Measurements from ENCODE around the gene ATP1A3.
"Not testable (repeated sequence)": the region's sequence is repeated elsewhere in the genome, so short reads cannot be mapped to it uniquely, and the experiment has no call there.

ATP1A3 gene

DNA sequence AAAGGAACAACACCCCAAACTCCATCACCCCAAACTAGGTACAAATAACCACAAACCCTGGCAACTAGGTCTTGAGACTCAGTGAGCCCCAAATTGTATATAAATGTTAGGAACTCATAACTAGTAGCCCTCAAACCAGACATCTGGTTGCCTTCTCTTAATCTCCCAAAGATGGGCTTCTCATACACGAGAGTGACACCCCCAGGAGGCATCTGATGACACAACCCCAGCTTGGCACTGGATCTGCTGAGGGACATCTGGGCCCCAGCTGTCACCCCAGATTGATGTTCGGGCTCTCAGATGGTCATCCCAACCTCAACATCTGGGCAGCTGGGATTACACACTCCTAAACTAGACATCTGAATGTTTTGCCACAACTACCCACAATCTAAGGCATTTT is 49.7 kb downstream of the ATP1A3 start:
- no peak for DNase-seq

DNA sequence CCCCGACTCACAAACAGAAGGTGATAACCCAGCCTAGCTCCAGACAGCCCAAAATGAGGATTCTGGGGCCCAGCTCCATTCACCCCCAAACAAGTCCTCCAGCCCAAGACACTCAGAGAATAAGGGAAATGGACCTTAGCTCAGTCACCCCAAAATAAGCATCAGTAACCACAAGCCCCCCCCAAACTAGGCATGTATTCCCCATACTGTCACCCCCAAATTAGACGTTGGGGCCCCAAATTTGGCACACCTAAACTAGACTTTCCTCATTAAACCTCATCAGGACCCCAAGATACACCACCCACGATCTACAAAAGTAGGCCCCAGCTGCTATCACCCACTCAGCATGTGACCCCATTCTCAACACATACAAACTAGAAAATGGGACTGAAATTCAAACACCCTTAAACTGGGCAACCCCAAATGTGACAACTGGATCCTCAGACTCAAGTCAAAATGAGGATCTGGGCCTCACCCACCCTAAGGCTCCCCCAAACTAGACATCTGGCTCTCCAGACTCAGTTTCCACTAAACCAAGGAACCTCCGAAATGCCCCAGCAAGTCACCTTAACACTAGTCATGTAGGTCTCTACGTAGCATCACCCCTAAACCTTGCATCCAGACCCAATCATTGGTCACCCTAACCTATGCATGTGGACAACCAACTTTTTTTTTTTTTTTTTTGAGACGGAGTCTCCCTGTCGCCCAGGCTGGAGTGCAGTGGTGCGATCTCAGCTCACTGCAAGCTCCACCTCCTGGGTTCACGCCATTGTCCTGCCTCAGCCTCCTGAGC is 52.4 kb downstream of the ATP1A3 start:
- DNase-seq: no peak

DNA sequence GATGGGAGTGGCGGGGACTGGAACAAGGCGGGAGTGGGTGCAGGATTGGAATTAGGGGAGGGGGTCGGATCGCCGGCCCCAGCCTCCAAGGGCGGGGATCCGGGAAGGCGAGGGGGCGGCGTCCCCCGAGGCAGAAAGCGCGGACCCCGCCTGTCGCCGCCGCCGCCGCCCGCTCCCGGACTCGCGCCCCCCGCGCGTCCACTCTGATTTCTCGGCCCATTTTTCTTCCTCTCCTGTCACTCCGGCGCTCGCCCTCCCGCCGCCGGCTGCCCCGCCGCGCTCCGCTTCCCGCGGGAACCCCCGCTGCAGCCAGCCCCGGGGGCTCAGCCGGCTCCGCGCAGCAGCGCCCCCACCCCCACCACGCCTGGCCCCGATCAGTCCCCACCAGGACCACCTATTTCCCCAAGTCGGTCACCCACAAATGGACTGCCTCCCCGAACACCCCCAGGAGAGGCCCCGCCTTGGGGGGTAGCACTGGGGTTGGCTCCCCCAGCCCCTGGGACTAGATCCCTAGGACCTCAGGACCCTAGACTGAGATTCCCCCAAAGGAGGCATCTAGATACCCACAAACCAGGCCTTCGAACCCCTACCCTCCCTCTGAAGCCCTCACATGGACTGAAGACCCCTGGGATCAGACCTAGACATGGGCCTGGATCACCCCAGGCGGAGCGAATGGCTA is 53.2 kb downstream of the ATP1A3 start:
- DNase-seq: no peak

DNA sequence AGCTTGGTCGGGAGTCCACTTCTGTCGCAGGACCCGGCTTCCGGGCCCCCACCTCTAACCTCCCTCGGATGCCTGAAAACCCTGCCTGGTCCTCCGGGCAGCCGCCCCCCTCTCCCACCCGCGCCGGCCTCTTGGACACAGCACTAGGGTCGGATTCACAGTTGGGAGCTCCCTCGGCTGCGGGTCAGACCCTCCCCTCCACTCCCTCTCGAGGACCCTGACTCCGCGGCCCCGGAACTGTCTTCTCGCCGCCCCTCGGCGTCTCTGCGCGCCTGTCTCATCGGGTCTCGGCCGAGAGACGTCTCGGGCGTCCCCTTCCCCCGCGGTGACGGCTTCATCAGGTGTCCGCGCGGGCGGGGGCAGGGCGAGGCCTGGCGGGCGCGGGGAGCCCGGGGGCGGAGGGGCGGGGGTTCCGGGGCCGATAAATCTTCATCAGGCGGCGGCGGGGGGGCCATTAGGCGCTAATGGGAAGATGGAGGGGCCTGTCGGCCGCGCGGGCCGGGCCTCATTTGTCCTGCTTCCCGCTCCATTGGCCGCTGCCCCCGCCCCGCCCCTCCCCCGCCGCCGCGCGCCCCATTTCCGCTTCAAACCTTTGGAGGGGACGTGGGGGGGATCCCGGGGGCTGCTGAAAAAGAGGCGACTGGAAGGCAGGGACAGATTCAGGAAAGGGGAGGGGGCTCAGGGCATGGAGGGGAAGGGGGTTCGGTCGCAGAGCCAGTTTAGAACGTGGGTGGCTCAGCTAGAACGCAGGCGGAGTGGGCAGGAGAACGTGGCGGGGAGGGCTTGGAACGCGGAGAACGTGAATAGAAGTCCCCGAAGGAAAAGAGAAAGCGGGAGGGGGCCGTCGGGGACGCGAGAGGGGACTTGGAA is 53.9 kb downstream of the ATP1A3 start:
- peak; percentile 67 for DNase-seq

DNA sequence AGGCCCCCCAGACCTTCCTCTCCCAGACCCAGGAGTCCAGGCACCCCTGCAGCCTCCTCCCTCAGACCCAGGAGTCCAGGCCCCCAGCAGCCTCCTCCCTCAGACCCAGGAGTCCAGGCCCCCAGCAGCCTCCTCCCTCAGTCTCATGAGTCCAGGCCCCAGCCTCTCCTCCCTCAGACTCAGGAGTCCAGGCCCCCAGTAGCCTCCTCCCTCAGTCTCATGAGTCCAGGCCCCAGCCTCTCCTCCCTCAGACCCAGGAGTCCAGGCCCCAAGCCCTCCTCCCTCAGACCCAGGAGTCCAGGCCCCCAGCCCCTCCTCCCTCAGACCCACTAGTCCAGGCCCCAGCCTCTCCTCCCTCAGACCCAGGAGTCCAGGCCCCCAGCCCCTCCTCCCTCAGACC is 54.8 kb downstream of the ATP1A3 start:
- not testable (repeated sequence) for DNase-seq

DNA sequence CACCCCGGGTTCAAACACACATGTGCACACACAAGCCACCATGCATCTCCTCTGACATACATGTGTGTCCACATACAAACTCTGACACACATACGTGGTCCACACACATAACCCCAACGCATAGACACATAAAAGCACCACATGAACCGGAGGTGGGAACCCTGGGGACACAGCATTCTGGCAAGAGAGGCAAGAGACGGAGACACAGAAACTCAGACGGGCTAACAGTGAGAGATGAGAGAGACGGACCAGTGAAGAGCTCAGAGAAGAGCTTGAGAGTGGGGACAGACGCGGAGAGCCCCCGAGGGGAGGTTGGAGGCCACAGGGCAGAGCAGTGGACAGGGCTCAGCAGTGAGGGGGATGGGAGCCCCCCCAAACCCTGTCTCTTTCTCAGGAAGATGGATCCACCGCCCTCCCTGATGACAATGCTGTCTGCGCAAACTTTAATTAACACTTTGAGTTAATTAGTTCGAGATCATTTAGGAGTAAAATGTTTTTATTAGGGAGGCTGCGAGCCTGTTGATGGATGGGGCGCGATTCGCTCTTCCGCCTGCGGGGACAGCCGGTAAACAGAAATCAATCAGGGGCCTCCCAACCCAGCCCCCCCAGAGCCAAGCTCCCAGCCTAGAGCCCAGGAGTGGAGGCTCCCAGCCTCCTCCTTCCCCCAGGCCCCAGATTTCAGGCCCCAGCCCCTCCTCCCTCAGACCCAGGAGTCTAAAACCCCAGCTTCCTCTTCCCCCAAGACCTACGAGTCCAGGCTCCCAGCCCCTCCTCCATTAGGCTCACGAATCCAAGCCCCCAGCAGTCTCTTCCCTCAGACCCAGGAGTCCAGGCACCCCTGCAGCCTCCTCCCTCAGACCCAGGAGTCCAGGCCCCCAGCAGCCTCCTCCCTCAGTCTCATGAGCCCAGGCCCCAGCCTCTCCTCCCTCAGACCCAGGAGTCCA is 56.2 kb downstream of the ATP1A3 start:
- DNase-seq: no peak

DNA sequence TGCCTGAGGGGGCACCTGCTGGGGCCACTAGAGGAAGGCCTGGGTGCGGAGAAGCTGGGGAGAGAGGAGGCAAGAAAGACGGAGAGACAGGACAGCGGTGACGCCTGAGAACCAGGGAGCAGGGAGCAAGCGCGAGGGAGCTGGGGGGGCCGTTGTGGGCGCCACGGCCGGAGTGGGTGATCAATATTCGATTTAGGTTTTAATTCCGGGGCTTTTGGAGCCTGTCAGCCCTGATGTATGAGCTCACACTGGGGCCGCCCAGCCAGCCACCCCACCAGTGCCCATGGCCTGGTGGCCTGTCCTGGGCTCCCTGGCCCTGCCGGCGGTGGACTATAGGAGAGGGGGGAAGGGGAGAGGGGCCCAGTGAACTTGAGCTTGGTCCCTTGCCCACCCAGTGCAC is 57.1 kb downstream of the ATP1A3 start:
- no peak for DNase-seq

DNA sequence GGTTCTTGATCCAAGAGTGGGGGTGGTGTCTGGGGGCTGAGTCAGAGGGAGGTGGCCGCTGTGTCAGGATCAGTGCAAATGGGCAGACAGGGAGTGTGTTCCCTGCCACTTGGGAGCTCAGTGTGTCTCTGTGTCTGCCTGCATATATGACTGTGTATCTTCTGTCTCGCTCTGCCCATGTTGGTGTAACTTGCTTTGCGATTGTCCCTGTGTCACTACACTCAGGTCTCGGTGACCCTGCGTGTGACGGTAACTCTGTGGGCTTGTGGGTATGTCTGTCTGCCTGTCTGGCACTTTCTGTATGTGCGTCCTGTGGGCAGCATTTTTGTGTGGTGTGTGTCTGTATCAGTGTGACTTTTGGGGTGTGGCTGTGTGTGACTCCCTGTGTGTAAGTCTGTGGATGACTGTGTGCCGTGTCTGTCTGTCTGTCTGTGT is 57.6 kb downstream of the ATP1A3 start:
- DNase-seq: no peak

DNA sequence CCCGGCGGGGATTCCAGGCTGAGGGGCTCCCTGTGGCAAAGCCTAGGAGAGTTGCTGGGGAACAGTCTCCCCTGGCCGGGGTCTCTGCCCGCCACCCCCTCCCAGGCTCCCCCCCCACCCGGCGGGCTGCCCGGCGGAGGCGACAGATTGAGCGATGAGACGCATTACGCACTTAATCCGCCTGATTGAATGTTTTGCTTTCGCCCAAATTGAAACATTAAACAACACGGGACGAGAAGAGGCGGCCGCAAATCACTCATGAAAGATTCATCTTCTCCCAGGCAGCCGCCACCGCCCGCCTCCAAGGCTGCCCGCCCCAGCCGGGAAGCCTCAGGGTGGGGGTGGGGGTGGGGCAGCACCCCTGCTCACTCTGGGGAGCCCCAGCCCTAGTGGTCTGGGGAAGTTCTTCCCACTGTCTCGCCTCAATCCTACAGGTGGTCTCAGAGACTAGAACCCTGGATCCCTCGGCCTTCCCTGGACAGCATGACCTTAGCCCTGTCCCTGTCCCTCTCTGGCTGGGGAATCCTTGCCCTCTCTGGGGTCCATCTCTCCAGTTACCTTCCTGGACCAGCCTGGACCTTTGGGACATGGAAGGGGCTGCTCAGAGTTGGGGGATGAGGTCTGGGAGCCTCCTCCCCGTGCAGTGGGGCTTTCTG is 58.1 kb downstream of the ATP1A3 start:
- no peak for DNase-seq

DNA sequence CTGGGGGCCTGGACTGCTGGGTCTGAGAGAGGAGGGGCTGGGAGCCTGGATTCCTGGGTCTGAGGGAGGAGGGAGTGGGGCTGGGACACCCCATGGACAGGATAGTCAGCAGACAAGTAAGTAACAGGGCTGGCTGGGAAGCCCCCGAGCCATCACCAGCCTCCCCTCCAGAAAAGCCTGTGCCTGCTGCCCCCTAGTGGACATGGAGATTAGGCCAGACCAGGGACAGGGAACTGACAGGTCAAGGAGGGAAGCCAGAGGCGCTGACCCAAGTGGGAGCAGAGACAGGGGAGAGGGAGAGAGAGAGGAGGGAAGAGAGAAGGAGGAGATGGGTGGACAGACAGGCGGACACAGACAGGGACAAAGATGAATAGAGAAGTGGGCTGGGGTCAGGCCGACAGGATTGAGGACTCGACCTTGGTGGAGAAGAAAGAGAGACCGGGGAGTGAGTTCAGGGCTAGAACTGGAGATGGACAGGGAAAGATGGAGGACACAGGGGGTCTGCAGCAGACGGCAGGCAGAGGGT is 59.1 kb downstream of the ATP1A3 start:
- DNase-seq: peak; percentile 71

DNA sequence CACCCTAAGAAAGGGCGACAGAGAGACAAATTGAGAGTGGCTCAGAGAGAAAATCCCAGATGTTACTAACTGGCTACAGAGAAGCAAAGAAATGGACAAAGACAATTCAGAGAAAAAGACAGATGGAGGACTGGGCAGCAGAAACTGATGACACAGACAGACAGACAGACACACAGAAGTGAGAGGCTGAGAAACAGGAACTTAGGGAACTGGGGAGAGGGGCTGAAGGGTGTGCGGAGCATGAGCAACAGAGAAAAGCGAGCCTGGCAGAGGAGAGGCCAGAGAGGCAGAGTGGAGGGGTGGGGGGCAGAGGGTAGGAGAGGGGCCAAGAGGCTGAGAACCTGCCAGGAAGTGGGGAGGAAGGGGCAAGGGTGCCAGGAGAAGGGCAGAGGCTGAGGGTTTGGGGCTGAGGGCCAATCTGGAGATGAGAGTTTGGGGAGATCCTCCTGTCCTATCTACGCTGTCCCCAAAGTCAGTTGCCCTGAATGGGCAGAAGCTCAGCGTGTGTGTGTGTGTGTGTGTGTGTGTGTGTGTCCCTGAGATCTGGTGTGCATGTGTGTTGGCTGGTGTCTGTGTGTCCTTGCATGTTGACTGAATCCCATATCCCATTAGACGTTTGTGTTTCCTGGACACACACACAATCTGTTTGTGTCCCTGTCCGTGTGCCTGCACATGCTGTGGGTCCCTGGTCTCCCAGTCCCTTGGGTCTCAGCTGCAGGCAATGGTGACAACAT is 60.2 kb downstream of the ATP1A3 start:
- no peak for DNase-seq

DNA sequence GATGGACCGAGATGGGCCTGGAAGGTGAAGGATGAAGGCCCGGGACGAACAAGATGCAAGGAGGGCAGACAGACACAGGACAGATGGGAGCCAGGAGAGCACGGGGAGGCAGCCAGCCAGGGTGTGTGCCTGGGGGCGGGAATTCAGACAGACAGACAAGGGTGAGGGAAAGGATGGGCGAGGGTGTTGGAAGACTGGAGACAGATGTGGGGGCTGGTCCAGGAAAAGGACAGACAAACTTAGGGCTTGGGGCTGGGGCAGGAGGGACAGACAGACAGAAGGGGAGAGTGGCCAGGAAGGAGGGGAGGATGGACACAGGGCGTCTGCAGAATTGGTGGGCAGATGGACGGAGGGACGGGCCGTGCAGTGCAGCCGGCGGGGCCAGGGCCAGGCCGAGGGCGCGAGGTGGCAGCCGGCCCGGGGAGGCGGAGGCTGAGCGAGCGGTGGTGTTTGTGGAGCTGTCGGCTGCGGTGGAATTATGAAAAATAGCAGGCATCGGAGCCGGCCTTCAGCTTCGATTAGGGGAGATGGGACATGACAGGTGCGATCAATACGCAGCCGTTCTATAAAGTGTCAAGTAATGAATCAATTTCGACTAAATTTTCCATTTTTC is 61.2 kb downstream of the ATP1A3 start:
- no peak for DNase-seq

DNA sequence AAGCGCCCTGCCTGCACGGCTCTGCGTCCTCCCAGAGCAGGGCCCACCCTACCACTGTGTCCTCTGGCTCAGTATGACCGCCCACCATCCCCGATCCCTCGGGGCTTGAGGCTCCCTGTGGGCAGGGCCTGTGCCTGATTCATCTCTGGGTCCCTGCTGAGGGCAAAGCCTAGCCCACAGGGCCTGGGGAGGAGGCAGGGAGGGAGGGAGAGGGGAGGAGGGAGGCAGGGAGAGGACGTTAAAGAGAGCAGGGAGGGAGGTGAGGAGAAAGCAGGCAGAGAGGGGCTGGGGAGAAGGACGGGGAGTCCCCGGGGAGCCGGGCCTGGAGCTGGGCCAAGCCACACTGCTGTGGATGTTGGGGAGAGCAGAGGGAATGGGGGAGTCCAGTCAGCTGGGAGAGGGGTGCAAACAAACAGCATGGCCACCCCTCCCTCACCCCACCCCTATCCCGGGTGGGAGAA is 61.7 kb downstream of the ATP1A3 start:
- DNase-seq: no peak

DNA sequence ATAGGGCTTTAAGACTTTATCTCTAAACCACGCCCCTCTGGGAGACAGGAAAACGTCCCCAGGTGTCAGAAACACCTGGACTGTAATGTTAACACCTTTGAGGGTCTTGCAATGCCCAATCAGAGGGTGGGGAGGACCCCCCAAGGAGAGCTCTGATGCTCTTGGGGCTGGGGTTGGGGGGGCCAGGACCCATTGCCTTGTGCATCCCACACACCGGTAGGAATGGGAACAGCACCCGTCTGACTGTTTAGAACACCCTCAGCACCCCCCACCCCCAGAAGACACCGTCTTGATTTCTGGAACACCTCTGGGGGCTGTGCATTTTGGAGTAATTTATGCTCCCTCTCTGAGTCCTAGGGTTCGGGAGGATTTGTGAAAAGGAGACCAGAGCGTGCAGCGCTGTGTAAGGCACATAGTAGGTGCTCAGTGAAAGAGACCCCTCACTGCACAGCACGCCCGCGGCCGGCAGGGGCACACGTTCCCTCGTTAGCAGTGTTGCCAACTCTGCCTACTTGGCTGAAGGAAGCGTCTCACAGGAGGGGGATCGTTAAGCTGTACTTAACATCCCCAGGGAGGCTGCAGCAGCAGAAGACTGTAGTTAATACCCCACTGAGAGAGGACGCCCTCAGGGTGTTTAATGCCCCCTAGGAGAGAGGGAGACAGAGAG is 63.0 kb downstream of the ATP1A3 start:
- DNase-seq: peak; percentile 16

DNA sequence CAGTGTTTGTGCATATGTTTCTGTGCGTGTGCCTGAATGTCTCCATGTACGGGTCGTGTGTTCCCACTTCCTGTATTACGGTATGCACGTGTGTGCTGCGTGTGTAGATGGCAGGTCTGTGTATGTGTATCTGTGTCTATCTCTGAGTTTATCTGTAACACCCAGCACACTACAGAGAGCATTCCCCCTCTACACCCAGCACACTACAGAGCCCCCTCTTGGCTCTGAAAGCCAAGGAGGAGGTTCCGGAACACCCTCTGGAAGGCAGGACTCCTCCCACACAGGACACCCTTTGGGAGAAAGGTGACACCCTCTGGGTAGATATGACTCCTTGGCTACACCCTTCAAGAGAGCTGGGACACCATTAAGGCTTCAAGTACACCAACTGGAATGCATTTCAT is 63.7 kb downstream of the ATP1A3 start:
- no peak for DNase-seq

DNA sequence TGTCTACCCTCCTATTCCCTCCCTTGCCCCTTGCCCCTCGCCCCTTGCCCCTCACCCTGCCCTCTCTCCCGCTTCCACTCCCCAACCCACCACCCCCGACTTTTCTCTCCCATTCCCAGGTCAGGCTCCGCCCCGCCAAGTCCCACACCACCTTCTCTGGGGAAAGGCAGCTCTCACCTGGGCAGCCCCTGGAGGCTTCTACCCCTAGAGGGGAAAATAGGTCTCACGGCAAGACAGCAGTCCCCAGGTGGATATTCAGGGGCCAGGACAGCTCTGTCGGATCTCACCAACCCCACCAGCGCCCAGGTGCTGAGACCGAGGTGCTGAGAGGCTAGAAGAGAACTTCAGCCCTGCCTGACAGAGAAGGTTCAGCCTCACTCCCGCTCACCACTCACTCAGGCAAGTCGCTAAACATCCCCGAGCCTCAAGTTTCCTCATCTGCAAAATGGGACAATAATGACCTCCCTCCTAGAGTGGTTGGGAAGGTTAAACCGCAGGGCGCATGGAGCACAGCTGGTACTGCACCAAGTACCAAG is 64.4 kb downstream of the ATP1A3 start:
- DNase-seq: no peak

DNA sequence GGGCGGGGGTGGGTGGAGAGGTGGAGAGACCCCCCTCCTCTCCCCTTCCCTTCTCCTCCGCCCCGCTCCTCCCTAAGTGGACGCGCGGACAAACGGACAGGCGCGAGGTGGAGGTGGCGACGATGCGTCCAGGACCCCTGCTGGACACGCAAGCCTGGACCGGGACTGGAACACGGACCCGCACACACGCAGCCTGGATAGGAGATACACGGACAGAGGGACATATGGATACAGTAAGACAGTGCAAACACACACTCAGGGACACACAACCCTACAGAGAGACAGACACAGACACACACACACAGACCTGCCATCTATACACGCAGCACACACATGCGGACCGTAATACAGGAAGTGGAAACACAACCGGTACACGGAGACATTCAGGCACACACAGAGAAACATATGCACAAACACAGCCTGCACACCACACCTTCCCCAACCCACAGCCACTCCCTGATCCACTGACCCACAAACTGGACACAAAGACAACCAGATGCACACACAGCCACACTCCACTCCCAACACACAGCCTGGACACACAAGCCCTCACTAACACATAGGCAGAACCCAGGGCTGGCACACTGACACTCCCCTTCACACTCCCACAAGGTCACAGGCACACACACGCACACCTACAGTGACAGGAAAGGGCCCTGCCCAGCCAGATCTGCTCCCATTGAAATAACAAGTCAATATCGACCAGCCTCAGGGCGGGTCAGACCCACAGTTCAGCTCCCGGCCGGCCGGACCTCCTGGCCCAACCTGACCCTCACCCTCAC is 65.1 kb downstream of the ATP1A3 start:
- DNase-seq: no peak

DNA sequence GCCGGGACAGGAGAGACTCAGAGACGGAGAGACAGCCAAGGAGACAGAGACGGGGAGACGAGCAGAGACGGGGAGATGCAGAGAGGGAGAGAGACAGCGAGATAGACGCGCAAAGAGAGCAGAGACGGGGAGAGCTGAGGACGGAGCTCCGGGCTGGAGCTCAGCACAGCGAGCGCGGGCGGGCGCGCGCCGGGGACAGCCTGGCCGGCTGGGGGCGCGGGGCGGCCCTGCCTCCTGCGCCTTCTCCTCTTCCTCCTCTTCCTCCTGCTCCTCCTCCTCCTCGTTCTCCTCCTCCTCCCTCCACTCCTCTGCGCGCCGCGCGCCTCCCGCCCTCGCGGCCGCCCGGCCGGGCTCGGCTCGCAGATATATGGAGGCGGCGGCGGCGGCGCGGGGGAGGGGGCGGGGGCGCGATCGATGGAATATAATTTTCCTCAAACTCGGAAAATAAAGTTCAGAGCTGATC is 65.8 kb downstream of the ATP1A3 start, which contains the start of gene ERFL:
ERFL (minus strand) TSS at position 229 of the 463 bp plus-strand sequence. CDS start 15,530 bp downstream, outside the sequence.
- peak; percentile 21 for DNase-seq
